DMS153 treated with DMSO at 0.1 percent for 48 hours (cell line): Measurements from ENCODE around the gene ELMO3.

Experiments
- DNase-seq: peaks from one replicate; lab custom pipeline; 2025; ENCODE audit not compliant: unreplicated experiment; lab: John Stamatoyannopoulos, UW

Gene ELMO3

DNA sequence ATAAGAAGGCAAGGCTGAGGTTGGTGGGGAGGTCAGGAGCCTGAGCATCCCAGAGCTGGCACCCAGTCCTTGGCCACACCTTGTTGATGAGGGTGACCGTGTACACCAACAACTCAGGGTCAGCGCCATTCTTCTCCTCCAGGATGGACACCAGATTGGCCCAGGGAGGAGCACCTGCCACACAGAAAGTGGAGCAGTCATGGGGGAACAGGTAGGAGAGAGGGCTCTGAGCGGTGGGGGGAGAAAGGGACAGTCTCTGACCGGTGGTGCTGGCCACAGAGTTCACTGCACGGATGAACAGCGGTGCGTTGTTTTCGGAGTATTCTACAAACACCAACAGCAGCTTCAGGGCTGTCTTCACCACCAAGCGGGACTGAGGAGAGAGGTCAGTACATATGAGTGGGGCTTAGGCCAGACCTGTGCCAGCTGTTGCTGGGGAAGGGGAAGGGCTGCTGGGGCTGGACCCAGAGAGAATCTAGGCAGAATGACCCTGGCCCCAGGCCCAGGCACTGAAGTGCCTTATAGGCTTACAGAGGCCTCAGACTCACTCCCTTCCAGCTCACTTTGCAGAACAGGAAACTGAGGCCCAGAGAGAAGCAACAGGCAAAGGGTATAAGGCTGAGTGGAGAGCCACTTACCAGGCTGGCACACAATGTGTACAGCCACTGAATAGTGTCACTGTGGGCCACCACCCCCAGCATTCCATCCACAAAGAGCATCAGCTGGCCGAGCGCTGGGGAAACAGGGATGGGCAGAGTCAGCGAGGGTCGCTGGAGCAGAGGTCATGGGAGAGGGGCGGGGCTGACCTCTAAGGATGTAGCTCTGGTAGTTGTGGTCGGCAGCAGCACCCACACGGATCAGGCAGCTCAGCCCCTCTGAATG lies 38.7 kb downstream of the ELMO3 start:
- DNase-seq: no peak

DNA sequence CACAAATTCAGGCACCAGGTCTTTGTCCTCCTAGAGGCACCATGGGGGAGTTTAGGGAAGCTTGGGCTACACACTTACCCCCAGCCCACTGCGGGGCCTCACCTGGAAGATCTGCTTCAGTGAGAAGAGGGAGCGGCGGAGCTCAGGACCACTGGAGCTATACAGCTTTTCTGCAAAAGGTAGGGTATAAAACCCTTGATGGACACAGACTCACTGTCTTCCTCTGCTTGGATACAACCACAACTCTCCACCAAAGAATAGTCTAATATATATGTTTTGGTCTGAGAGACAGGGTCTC lies 39.3 kb downstream of the ELMO3 start:
- no peak for DNase-seq

DNA sequence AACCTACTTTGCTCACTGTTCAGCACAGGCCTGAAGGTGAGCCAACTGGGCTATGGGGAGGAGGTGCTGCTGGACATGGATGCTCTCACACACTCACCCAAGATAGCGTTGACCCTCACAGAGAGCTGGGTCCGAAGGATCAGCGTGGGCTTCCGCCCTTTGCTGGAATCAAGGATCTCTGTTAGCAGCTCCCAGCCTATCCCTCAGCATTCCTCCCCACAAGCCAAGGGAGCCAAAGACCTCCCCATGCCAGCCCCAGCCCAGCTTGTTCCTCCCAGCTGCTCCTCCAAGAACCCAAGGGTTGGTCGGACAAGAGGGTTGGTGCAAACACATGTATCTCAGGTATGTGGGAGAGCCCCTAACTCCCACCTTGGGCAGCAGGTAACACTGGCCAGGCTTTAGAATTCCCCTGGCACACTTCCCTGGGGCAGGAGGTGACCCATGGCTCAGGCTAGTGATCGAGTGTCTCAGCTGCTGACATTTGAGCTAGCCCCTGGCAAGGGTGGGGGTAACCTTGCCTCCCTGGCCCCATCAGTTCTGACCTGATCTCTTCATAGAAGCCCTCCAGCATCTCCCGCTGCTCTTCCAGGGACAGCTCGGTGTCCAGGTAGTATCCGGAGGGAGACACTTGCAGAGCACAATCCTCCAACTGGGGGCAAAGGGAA lies 40.0 kb downstream of the ELMO3 start:
- DNase-seq: no peak

DNA sequence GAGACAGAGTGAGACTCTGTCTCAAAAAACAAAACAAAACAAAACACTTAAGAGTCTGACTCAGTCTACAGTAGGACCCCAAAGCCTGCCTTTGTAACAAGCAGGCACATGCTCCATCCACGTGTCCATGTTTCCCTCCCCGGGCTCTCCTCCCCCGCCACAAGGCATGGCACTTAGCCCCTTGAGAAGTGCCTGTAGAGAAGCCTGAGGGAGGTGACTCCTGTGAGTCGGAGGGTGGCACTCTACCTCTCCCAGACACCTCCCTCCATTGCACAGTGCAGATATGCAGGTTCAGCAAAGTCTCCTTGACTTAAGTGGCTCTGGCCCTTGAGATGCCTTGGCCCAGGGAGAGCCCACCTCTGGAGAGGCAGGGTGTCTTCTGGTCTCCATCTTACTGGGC lies 41.6 kb downstream of the ELMO3 start:
- DNase-seq: no peak

DNA sequence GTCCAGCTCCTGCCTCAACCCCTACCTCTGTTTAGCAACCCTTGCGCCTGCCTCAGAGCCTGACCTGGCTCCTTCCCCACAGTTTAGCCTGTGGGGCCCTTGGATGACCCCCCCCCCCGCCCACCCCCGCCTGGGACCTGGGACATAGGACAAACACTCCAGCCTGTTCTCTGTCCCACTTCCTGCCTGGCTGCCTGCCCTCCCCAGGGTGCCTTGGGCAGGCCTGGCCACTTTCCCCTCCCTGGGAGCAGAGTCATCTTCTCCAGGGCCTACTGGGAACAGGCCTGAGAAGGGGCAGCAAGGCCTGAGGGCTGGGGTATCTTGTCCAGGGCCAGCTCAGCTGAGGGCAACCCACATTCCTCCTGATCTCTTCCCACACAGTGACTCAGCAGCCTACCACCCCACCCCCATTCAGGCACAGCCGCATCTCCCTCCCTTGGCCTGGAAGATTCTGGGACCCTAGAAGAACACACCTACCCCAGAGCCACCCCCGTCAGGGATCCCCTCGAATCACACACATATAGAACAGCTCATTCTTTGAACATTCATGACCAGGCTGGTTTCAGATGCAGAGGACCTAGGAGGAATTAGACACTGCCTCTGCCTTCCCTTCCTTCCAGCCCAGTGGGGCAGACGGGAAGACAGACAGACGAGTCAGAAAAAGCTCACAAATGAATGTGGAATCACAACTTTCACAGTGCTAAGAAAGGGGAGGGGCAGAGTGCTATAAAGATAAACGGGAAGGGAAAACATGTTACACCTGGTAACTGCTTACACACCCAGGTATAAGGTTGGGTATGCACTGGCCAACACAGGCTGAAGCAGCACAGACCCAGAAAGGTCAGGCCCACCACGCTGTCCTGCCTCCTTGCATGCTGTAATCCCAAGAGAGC lies 42.3 kb downstream of the ELMO3 start:
- no peak for DNase-seq

DNA sequence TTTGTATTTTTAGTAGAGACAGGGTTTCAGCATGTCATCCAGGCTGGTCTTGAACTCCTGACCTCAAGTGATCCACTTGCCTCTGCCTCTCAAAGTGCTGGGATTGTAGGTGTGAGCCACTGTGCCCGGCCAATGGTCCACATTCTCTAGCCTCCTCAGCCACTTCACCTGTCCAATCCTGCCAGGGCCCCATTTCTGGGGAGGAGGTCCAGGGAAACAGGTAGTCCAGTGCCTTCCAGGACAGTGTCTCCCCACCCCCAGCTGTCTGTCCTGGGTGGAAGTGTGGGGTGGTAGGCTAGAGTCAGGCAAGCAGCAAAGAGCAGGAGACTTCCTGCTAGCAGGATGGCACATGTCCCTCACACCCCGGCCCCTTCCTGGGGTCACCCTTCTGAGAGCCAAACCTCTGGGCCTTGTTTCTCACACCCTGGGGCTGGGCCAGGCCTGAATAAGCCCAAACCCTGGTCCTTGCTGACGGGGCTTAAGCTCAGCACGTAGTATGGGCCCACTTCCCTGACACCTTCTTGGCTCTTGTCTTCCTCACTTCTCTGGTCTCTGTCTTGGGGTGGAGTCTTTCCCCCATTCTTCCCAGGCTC lies 43.3 kb downstream of the ELMO3 start:
- DNase-seq: no peak

DNA sequence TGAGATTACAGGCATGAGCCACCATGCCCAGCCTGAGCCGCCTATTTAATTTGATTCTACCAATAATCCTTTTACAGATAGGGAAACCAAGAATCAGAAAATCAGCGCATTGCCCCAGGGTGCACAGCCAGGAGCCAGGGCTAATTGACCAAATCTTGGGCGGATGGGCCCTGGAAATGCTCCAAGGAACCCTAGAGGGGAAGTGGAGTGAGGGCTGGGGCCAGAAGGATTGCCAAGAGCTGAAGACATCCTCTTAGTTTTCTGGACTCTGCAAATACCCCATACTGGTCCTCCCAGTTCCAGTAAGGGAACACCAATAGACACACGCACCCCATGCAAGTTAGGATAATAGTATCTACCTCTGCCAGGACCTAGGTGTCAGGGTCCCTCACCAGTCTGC lies 44.5 kb downstream of the ELMO3 start:
- DNase-seq: no peak

DNA sequence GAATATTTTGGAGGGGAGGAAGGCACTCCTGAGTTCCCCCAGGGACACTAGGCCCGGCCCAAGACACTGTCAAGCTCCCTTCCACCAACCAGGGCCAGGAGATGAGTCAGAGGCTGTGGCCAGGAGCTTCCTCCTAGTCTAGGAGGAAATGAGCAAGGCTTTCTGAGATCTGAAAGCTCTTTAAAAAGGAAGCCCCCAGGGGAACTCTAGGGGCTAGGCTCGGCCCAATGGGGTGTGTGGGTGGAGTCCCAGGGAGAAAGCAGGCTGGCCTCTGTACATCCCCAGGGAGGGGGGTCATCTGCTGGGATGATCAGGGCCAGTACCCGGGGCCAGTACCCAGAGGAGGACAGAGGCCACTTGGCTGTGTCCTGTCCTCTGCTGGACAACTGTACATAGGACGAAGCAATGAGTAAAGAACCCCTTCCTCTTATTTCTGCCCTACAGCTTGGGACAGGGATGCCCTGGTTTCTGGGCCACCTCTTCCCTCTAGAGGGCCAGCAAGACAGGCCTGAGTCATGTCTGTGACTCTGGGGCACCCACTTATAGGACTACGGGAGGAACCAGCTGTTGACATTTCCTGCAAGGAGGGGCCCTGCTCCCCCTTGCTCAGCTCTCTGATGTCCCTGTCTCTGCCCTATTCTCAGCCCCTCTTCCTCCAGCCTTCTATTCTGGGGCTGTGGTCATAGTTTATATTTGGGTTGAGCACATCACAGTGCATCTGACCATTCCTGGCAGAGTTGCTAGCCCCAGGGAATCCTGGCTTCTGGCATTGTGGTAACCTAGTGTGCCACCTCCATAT lies 45.7 kb downstream of the ELMO3 start:
- no peak for DNase-seq

DNA sequence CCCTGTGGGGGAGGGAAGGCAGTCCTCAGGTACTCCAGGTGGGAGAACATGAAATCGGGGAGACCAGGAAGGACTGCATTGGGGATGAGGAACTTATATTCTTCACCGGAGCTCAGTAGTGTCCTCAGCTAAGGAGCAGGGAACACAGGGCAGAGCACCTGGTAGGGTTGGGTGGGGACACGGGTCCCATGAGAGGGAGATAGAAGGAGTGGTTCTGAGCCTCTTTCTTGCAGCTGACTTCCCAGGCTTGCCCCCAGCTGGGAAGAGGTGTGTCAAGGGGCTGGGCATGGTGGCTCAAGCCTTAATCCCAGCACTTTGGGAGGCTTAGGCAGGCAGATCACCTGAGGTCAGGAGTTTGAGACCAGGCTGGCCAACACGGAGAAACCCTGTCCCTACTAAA lies 46.3 kb downstream of the ELMO3 start:
- DNase-seq: no peak

DNA sequence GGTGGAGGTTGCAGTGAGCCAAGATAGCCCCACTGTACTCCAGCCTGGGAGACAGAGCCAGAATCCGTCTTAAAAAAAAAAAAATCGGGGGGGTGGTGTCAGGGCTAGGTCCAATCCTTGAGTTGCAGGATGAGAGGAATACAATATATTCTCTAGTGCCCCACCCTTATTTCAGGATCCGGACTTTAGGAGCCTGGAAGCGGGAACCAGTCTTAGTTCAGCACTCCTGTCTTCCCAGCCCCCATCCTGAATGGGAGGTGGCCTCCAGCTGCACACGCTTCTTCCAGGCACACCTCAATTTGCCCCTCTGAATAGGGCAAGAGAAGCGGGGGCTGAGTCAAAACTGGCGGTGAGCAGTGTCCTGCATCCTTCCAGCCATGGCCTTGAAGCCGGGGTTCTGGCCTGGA lies 46.7 kb downstream of the ELMO3 start:
- DNase-seq: no peak

DNA sequence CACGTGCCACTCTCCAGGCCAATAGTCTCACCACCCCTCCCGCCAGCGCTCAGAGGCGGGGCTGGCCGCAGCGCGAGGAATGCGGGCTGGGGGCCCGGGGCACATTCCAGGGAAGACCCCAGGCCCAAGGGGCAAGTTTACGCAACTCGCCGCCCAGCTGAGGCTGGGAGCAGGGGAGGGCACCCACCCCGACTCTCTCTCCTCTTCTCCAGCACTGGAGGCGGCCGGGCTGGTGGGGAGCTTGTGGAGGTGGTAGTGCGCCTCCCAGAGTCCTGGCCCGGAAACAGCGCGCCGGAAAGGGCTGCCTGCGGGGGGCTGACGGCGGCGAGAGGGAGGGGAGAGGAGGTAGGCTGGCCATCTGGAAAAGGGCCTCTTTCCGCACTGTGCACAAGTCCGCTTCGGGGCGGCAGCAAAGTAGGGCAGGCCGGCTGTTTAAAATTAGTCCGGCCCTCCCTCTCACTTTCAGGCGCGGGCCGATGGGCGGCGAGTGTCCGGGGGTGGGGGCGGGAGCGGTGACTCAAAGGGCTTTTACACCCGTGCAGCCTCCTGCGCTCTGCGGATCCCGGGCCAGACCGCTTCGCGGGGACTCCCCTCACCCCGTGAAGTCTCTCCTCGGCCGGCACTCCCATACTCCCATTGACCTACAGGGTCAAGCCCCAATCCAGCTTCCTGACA lies 47.3 kb downstream of the ELMO3 start:
- DNase-seq: no peak

DNA sequence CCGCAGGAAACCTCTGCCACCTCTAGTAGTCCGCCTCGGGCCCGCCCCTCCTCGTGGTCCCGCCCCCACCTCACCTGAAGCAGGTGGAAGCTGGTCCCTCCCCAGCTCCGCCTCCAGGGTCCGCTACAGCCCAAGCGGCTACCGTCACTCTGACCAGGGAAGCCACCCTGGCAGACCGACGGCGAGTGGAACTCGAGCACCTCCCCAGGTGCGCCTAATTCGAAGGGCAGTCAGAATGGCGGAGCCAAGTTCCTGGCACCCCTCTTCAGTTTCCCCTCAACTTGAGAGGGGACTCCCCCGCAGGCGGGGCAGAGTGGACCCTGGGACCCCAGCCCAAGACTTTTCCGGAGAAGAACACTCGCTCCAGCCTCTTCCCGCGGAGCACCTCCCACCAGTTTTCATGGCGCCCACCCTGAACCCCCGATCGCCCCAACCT lies 47.8 kb downstream of the ELMO3 start:
- DNase-seq: peak; percentile 60

DNA sequence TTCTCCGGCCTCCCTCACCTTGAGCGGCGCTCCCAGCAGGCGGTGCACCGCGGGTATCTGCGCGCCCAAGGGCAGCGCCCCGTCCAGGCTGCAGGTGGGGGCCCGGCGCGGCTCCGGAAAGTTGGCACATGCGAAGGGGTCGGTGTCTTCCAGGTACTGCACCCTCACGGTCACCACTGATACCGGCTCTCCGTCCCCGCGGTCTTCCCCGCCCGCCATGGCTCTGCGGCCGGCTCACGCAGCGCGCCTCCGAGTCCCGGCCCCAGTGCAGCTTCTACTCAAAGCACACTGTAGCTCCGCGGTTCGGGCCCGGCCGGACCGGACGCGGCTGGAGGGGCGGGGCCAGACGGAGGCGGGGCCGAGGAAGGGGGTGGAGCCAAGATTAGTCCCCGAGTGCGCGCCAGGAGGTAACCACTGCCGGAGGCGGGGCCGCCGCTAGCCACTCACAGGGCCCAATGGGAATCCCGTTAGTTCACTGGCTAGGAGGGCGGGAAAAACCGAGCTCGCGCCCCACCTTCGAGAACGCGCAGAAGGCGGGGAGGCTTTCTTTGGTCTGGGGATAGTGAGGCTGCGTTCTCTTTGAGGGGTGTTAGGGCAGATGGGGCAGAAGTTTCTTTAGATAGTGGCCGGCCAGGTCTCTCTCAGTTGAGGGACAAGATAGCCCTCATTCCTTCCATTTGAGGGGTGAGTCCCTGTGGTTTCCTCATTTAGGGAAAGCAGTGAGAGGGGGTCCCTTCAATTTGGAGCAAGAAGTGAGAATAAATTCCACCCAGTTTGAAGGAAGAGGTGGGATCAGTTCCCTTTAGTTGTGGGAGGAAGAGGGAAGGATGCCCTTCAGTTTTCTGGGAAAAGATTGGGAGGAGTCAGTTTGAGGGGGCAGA lies 48.5 kb downstream of the ELMO3 start, which contains the start of gene FHOD1:
Gene FHOD1, minus strand, starts transcription at position 290 of the 881 bp plus-strand sequence. Its CDS starts 71 bp downstream, at position 219.
- peak; percentile 86 for DNase-seq

DNA sequence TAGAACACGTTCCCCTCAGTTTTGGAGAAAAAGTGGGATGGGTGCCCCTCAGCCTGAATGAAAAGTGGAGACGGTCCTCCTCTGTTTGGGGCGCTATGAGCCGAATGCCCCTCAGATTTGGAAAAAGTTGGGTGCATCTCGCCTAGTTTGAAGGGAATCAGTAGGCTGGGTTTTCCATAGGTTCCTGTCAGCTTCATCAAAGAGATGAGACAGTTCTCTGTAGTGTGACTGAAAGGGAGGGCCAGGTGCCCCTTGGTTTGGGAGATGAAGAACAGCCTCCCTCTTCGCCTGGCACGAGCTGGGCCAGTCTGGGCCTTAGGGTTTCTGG lies 49.1 kb downstream of the ELMO3 start:
- no peak for DNase-seq

DNA sequence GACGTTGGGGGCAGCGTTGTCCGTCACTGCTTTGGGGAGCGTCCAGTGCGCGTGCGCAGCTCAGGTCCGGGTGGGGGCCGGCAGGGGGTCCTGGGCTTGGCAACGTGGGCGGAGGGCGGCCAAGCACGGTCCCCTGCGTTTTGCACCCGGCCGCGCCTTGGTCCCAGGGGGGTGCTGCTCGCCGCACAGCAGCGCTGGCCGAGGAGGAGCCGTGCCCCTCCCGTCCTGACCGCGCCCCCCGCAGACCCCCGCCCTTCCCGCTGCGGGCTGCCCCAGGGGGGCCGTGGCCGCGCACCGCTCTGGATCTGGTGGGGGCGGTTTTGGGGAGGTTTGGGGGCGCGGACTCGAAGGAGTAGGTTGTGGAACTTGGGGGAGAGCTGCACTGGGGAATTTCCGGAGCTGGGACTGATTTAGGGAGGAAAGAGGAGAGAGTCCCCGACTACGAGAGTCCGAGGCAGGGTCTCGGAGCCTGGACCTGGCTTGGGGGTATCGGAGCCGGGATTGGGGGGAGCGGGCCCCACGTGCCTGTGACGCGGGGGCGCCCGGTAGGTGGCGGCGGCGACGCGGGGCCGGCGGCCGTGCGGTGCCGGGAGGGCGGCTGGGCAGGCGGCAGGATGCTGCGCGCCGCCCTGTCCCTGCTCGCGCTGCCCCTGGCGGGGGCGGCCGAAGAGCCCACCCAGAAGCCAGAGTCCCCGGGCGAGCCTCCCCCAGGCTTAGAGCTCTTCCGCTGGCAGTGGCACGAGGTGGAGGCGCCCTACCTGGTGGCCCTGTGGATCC lies 49.7 kb downstream of the ELMO3 start, which contains the start of gene SLC9A5:
Gene SLC9A5, plus strand, starts transcription at position 579 of the 777 bp plus-strand sequence. Its CDS starts 36 bp downstream, at position 615.
- DNase-seq: no peak

DNA sequence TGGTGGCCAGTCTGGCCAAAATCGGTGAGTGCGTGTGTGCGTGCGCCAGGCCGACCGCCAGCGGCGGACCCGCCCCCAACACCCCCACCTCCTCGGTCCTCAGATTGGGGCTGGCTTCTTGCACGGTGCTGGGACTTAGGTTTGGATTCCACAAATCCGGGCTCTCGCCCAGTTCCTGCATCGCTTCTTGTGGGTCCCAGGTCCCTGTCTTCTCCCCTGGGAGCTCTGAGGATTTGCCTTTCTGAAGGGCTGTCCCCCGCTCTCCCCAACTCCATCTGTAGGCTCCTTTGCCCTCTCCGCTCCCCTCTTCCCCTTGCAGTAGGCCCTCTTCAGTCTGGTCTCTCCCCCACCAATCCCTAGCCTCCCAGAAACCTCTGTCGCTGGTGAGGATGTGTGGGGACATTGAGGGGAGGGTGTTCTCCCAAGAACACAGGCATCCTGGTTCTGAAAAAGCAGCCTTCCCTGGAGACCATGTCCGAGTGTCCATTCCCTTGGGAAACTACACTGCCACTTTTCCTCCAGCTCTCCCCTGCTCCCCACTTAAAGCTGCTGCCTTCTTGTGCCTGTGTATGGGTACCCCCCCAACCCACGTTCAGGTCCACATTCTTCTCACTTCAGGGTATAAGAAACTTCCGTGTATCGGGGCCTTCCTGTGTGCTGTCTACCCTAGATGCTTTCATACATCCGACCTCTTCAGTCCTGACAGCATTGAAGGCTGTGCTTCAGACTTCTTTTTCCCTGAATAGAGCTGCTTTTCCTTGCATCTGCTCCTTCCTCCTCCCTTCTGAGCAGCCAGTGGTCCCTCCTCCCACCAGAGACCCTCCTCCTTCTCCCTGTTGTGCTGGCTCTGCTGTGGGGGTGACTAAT lies 50.5 kb downstream of the ELMO3 start:
- DNase-seq: no peak

DNA sequence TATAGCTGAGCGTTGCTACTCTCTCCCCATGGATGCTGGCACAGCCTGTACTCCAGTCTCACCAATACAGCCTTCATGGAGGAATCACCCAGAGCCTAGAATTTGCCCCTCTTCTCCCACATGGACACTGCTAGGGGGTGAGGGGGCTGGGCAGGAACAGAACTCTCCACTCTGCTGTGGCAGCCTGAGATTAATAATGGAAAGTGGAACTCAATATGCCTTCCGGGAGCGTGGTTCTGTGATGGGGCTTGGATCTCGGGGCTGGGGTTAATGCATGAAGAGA lies 51.1 kb downstream of the ELMO3 start:
- no peak for DNase-seq
